GM20000 (cell line): ENCODE measurements around the gene MAMDC2.

Source experiments
- DNase-seq: peaks from one replicate; pipeline ENCODE4 v3.0.0; 2012; ENCODE audit warnings: low spot score
- CTCF ChIP-seq: IDR thresholded peaks from 2 replicates; pipeline ENCODE4 v1.5.1; 2012; ENCODE audit warnings: mild to moderate bottlenecking, control low read depth; ENCODE audit errors: extremely low read depth, missing control alignments

Gene MAMDC2

GRCh38 chr9:70066418-70066817 is 22.8 kb downstream of the MAMDC2 start:
- TF ChIP-seq CTCF, result no peak
- DNase-seq, result no peak

DNA sequence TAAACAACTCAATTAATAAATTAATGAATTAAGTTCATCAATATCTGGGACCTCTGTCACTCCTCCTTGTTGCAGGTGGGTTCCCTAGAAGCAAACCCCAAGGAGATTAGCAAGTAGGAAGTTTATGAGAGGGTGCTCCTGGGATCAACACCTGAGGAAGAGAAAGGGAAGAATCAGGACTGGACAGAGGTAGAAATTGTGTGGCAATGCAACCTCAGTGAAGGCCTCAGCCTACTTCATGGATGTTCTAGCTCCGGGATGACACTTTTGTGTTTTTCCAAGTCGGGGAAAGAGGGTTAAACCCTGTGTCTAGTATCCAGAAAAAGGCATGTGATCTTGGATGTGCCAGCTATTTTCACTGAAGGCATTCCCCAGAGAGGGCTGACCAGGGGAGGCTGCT is 23.2 kb downstream of the MAMDC2 start:
- DNase-seq, result no peak
- no peak for TF ChIP-seq CTCF

DNA sequence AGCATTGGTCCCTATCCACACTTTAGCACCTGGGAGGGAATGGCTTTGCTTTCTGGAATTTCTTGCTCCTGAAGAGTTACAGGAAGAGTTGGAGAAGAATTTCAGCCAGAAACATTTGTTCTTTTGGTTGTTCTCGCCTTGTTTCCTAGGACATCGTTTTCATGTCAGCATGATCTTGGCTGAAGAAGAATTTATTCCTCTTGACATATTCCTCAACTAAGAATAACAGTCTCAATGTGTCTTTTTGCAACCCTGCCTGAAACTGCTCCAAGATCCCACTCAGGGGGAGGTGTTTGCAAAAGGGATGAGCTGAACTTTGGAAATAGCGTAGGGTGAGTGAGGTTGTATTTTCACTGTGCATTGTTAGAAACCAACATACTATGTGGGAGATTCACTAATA is 26.1 kb downstream of the MAMDC2 start:
- no peak for TF ChIP-seq CTCF
- DNase-seq, result no peak

DNA sequence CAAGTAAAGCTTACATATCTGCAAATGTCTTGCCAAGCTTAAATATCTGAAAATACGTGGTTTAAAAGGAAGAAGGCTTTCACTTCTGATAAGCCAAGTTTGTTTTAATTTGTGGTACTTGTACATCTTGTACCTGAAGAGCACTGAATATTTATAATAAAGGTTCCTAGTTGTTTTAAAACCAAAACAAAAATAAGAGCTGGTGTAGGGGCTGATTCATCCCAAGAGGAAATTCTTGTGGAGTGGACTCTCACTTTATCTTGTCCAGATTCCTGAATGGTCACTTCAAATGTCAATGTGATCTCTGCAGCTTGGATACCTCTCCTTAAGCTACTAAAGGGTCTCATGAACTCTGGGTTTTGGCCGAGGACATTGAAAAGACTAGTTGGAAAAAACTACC is 29.5 kb downstream of the MAMDC2 start:
- TF ChIP-seq CTCF, result no peak
- no peak for DNase-seq

DNA sequence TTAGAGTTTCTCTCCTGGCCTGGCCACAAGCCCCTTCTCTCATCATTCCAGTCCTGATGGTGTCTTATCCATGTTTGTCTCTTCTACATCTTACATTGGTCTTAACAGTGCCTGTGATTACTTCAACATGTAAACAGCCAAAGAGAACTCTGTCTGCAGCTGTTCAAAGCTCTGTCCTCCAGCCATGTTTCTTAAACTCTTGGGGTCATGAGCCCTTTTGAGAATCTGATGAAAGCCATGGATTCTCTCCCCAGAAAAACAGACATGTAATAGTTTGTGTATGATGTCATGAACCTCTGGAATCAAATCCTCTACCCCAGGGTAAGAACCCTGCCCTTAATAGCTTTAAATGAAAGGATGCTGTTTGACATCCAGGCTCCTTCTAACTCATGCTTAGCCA is 30.1 kb downstream of the MAMDC2 start:
- no peak for TF ChIP-seq CTCF
- DNase-seq, result no peak

DNA sequence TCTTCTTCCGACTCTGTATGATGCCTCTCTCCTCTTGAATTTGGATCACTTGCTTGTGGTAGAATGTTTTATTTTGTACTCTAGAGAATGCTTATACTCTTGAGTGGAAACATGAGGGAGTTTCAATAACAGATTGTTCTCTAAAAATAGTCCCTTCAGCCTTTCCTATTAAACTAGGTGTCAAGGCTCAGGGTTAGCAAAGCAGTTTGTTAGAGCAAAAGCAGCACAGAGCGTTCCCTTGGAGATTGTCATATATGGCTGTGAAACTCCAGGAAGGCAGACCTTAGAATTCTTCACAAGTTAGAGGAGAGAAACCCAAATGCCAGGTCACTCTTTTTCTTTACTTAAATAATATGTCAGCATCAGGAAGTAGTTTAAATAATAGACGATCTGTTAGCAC is 33.0 kb downstream of the MAMDC2 start:
- TF ChIP-seq CTCF, result no peak
- DNase-seq, result no peak

- no peak for DNase-seq
- no peak for TF ChIP-seq CTCF
Measured at GRCh38 chr9:70079417-70080037, 35.9 kb downstream of the MAMDC2 start.
